ENCODE results near the gene SIAH2.

SIAH2 gene

DNA sequence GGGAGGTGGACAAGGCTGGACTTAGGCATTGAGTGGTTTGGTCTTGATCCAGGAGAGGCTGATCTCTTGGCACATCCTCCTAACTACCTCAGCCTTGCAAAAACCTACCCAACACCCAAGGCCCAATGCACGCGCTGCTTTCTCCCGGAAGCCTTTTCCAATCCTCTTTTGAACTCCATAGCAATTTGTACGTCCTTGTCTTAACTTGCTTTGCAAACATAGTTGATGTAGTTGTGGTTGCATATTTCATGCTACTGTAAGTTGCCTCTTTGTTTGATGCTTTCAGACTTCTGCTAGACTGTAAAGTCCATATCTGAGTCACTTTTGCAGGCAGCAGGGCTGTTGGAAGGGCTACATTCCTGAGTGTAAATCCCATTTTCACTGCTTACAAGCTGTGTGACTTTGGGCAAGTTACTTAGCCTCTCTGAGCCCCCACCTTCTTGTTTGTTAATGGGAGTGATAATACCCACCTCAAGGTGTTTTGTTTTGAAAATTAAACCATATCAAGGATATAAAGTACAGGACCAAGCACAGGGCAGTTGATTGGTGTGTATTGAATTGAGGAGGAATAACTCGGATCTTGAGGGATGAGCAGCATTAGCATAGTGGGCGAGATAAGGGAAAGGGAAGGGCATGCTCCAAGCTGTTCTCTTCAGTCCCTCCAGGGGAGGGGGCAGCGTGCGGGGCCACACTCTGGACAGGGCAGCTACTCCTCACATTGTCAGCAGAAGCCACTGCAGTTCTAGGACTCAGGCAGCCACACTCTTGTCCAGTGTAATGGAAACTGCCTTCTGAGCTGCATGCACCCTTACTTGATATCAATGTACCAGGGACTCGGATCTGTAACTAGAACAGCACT, 28.8 kb downstream of the SIAH2 start:
- no peak for DNase-seq (ENCODE audit: extremely low read depth, low read depth)
- TF ChIP-seq CTCF (IDR thresholded peaks at IDR 0.05; ENCODE audit: low read depth, low read length): no peak

DNA sequence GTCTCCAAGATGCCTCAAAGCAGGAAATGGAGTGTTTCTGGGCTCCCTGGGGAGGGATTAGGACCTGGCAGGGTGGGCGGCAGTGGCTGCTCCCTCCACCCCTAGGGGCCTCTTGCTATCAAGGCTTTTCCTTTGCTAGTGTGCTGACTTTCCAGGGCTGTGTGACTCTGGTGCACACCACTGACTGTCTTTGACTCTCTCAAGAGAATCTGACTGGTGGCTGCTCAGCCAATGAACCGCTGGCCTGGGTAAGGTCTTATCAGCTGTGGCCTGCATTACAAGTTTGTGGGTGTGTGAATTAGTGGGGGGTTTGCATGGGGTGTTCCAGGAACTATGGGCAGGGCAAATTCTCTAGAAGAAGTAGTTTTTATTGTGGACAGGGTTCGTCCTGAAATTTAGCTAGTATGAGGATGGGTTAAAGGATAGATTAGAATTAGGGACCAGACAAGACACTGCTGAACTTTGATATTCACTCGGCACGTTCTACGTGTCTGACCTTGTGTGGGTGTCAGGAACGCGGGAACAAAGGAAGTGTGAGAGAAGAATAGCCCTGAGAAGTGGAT, 29.5 kb downstream of the SIAH2 start:
- no peak for TF ChIP-seq CTCF (IDR thresholded peaks at IDR 0.05; ENCODE audit: low read depth, low read length)
- no peak for DNase-seq (ENCODE audit: extremely low read depth, low read depth)

DNA sequence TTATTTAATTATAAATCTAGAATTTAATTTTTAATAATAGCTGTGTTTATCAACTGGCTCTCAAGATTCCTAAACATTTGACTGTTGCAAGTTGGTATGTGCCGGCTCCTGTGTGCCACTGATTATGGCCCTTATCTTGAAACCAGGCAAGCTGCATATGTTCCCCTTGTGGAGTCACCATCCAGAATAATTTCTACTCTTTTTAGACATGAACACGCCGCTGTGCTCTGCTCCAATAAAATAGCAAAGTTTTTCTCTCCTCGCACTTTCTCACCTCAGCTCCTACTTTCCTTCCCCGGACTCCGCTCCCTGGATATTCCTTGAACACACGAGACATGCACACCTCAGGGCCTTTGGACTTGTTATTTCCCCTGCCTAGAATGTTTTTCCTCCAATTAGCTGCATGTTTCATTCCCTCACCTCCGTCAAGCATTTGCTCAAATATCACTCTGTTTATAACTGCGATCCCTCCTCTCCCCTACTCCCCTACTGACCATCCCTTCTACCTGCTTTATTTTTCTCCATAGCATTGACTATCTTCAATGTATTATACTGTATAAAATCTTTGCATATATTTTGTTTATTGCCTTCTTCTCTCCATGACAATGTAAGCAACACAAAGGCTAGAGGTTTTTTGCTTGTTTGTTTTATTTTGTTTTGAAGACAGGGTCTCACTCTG, 33.1 kb downstream of the SIAH2 start:
- no peak for DNase-seq (ENCODE audit: extremely low read depth, low read depth)
- no peak for TF ChIP-seq CTCF (IDR thresholded peaks at IDR 0.05; ENCODE audit: low read depth, low read length)

- no peak for DNase-seq (ENCODE audit: extremely low read depth, low read depth)
Observed at GRCh38 chr3:150727653-150728502, 35.1 kb downstream of the SIAH2 start.

GRCh38 chr3:150725548-150725947, 37.4 kb downstream of the SIAH2 start:
- TF ChIP-seq CTCF (IDR thresholded peaks at IDR 0.05; ENCODE audit: low read depth, low read length): no peak
- no peak for DNase-seq (ENCODE audit: extremely low read depth, low read depth)

More at GRCh38 chr3:150727653-150728502, 35.1 kb downstream of the SIAH2 start:
- no peak for TF ChIP-seq CTCF (IDR thresholded peaks at IDR 0.05; ENCODE audit: low read depth, low read length)

- DNase-seq (ENCODE audit: extremely low read depth, low read depth): no peak
- no peak for TF ChIP-seq CTCF (IDR thresholded peaks at IDR 0.05; ENCODE audit: low read depth, low read length)
Observed at GRCh38 chr3:150723946-150724345, 39.0 kb downstream of the SIAH2 start.
